ENCODE measurements around the gene OR52M1.

GRCh38 chr11:4578624-4579023, 33.6 kb downstream of the OR52M1 start:
- TF ChIP-seq EZH2 (IDR thresholded peaks at IDR 0.05; ENCODE audit: low read depth), result no peak
- TF ChIP-seq CTCF (conservative IDR thresholded peaks at IDR 0.05), result no peak

Measured in PC-9 (cell line).